ENCODE measurements around the gene DNAJB13.

GRCh38 chr11:74017631-74018030 lies 66.8 kb downstream of the DNAJB13 start:
- TF ChIP-seq POLR2AphosphoS5 (IDR thresholded peaks at IDR 0.05; ENCODE audit: borderline replicate concordance, low read depth, low read length), result no peak
- TF ChIP-seq FOXP2 (optimal IDR thresholded peaks at IDR 0.05; ENCODE audit: control extremely low read depth, extremely low read length, insufficient read depth), result no peak
- no peak for TF ChIP-seq EZH2 (IDR thresholded peaks at IDR 0.05)

Data from SK-N-MC (cell line).